Neuronal stem cell (in vitro differentiated cells): ENCODE data around the gene EPAS1. TPM values are rescaled to one million over a fixed set of nuclear protein-coding genes. Genes with fewer than 3 reads are reported as not detected.

Experiments
- DNase-seq: peaks from one replicate; pipeline ENCODE4 v3.0.0-alpha.2; 2013; ENCODE audit warnings: low spot score
- H2AFZ ChIP-seq: one replicate; pipeline ENCODE4 v1.6.1; 2013; ENCODE audit warnings: mild to moderate bottlenecking, low read length, inconsistent platforms
- H2AK5ac ChIP-seq: 2 replicates; pipeline ENCODE4 v1.6.1; 2013; ENCODE audit warnings: low read depth, mild to moderate bottlenecking, inconsistent platforms, low read length, moderate library complexity, mixed read lengths
- H2BK120ac ChIP-seq: 2 replicates; pipeline ENCODE4 v1.6.1; 2013; ENCODE audit warnings: low read depth, mild to moderate bottlenecking, inconsistent platforms, low read length, moderate library complexity, mixed read lengths
- H2BK12ac ChIP-seq: one replicate; pipeline ENCODE4 v1.6.1; 2013; ENCODE audit warnings: low read length, inconsistent platforms
- H2BK15ac ChIP-seq: 2 replicates; pipeline ENCODE4 v1.6.1; 2013; ENCODE audit warnings: mild to moderate bottlenecking, low read length, inconsistent platforms, mixed read lengths
- H2BK5ac ChIP-seq: one replicate; pipeline ENCODE4 v1.6.1; 2013; ENCODE audit warnings: inconsistent platforms, mild to moderate bottlenecking, low read length, moderate library complexity
- H3K14ac ChIP-seq: one replicate; pipeline ENCODE4 v1.6.1; 2013; ENCODE audit warnings: low read length, inconsistent platforms
- H3K18ac ChIP-seq: 2 replicates; pipeline ENCODE4 v1.6.1; 2013; ENCODE audit warnings: low read length, inconsistent platforms
- H3K23ac ChIP-seq: 2 replicates; pipeline ENCODE4 v1.6.1; 2013; ENCODE audit warnings: low read depth, mild to moderate bottlenecking, mixed read lengths, low read length, inconsistent platforms; ENCODE audit not compliant: poor library complexity
- H3K27ac ChIP-seq: replicated peaks from 3 replicates; pipeline ENCODE4 v1.5.1; 2013; ENCODE audit warnings: low read length, inconsistent platforms
- H3K27me3 ChIP-seq, 3 experiments: 2 replicates each; pipeline ENCODE4 v1.6.1; 2013; ENCODE audit warnings: low read length in 3 of 3, mild to moderate bottlenecking in 2 of 3, inconsistent platforms in 1 of 3, low read depth in 1 of 3, mixed read lengths in 1 of 3, moderate library complexity in 1 of 3; ENCODE audit not compliant: control insufficient read depth in 3 of 3, insufficient read depth in 3 of 3
- H3K36me3 ChIP-seq, 2 donors: replicated peaks in 1 of 2; 2 replicates each; pipeline ENCODE4 v1.6.1; 2013; ENCODE audit warnings: low read length in 2 of 2; ENCODE audit not compliant: control insufficient read depth in 2 of 2, insufficient read depth in 2 of 2
- H3K4ac ChIP-seq: 2 replicates; pipeline ENCODE4 v1.6.1; 2013; ENCODE audit warnings: inconsistent platforms, mild to moderate bottlenecking, low read length, moderate library complexity
- H3K4me1 ChIP-seq, 2 donors: 1 replicate in 1 of 2; 2 replicates in 1 of 2; pipeline ENCODE4 v1.6.1; 2013; ENCODE audit warnings: low read length in 2 of 2, low read depth in 1 of 2; ENCODE audit not compliant: control insufficient read depth in 2 of 2, insufficient read depth in 1 of 2
- H3K4me2 ChIP-seq: one replicate; pipeline ENCODE4 v1.6.1; 2013; ENCODE audit warnings: mild to moderate bottlenecking, low read length, inconsistent platforms; ENCODE audit not compliant: insufficient read depth, poor library complexity, severe bottlenecking
- H3K4me3 ChIP-seq, 2 donors: 2 replicates each; pipeline ENCODE4 v1.5.1; 2013; ENCODE audit warnings: low read length in 2 of 2, mild to moderate bottlenecking in 2 of 2, inconsistent platforms in 1 of 2, moderate library complexity in 1 of 2
- H3K79me1 ChIP-seq: one replicate; pipeline ENCODE4 v1.6.1; 2013; ENCODE audit warnings: low read depth, mild to moderate bottlenecking, inconsistent platforms, low read length, moderate library complexity
- H3K9ac ChIP-seq: one replicate; pipeline ENCODE4 v1.6.1; 2013; ENCODE audit warnings: mild to moderate bottlenecking, low read depth, low read length, inconsistent platforms; ENCODE audit not compliant: poor library complexity
- H3K9me3 ChIP-seq, 2 donors: replicated peaks in 1 of 2; 2 replicates each; pipeline versions ENCODE3 to v1.6.1; 2013; ENCODE audit warnings: low read length in 2 of 2, mild to moderate bottlenecking in 2 of 2, inconsistent platforms in 1 of 2, low read depth in 1 of 2, mixed read lengths in 1 of 2, moderate library complexity in 1 of 2; ENCODE audit not compliant: control insufficient read depth in 2 of 2, insufficient read depth in 1 of 2
- H4K8ac ChIP-seq: one replicate; pipeline ENCODE4 v1.6.1; 2013; ENCODE audit warnings: low read depth, mild to moderate bottlenecking, inconsistent platforms, low read length, moderate library complexity
- H4K91ac ChIP-seq: one replicate; pipeline ENCODE4 v1.6.1; 2013; ENCODE audit warnings: low read length, low read depth, mild to moderate bottlenecking, inconsistent platforms; ENCODE audit not compliant: poor library complexity
- WGBS, 2 donors: extraction: QIAGEN DNeasy Blood & Tissue Kit; methylation state at CpG; one replicate each; pipeline ENCODE4 v1.1.7; 2013; ENCODE audit warnings: missing lambda C conversion rate in 2 of 2, mixed read lengths in 1 of 2; ENCODE audit not compliant: insufficient read length in 2 of 2, insufficient replicate concordance in 1 of 2; ENCODE audit errors: extremely low coverage in 2 of 2; 5-methylcytosine and 5-hydroxymethylcytosine counted together
- polyA plus RNA-seq, 2 experiments: library from polyadenylated mRNA; stranded (reverse); fragments of 200-250 nt; gene quantifications; one replicate each; pipeline ENCODE4 v1.2.3, GENCODE V29; 2013

EPAS1 gene
- 0.24 TPM for polyA plus RNA-seq (2013, experiment 1 of 2)
- 0.19 TPM for polyA plus RNA-seq (2013, experiment 2 of 2)

GRCh38 chr2:46296840-46297545 lies at the start of gene EPAS1:
Gene EPAS1 (plus strand): TSS chr2:46297407. CDS start chr2:46297912, 505 bp downstream.
- no peaks in the 10 kb centered on the region for H3K36me3 ChIP-seq
- no peaks in the 10 kb centered on the region for H3K9me3 ChIP-seq
- H4K91ac ChIP-seq, result no peak within 1 kb of the TSS

GRCh38 chr2:46248171-46248570 lies 49.0 kb upstream of the EPAS1 start:
- Histone ChIP-seq H2BK12ac (no peak overlapping the region), H3K18ac (no peak overlapping the region), H3K27me3 (peaks cover 0 to 10% (median 0%) of the 10 kb centered on the region in 3 experiments), H2BK15ac (no peak overlapping the region), H3K4me2 (no peak overlapping the region), H2AFZ (no peak overlapping the region), H4K91ac (no peak overlapping the region), H3K27ac (no peak overlapping the region), H3K4ac (no peak overlapping the region), H2BK120ac (no peak overlapping the region), H3K79me1 (no peaks in the 10 kb centered on the region), H4K8ac (no peak overlapping the region), H3K4me3 (no peak overlapping the region), H3K9ac (no peak overlapping the region), H2BK5ac (no peak overlapping the region), H3K4me1 (no peaks in the 10 kb centered on the region), H3K9me3 (no peaks in the 10 kb centered on the region), H3K36me3 (no peaks in the 10 kb centered on the region), H3K14ac (no peak overlapping the region), H2AK5ac (no peak overlapping the region), H3K23ac (no peak overlapping the region)
- DNase-seq, result no peak

More at GRCh38 chr2:46296840-46297545, at the start of gene EPAS1:
- Histone ChIP-seq H3K79me1 (no peaks in the 10 kb centered on the region), H3K9ac (peak within 1 kb of the TSS; percentile 44), H3K4me1 (peaks cover 8 to 13% of the 10 kb centered on the region in 2 donors), H2BK5ac (no peak within 1 kb of the TSS), H3K4me3 (peak within 1 kb of the TSS; percentile 50 to 84), H2BK120ac (no peak within 1 kb of the TSS), H3K4ac (no peak within 1 kb of the TSS), H2AFZ (peak within 1 kb of the TSS; percentile 93), H3K27ac (no peak within 1 kb of the TSS), H3K4me2 (peak within 1 kb of the TSS; percentile 99), H3K14ac (peak within 1 kb of the TSS; percentile 43), H4K8ac (no peak within 1 kb of the TSS), H3K18ac (peak within 1 kb of the TSS; percentile 15), H2BK12ac (no peak within 1 kb of the TSS), H2AK5ac (no peak within 1 kb of the TSS), H3K27me3 (peaks cover 21 to 85% (median 55%) of the 10 kb centered on the region in 3 experiments), H2BK15ac (peak within 1 kb of the TSS; percentile 31), H3K23ac (peak within 1 kb of the TSS; percentile 81)
- peak; percentile 81 for DNase-seq
- no CpG with 5 or more reads among the region's 94 CpGs for WGBS, 2 donors

DNA sequence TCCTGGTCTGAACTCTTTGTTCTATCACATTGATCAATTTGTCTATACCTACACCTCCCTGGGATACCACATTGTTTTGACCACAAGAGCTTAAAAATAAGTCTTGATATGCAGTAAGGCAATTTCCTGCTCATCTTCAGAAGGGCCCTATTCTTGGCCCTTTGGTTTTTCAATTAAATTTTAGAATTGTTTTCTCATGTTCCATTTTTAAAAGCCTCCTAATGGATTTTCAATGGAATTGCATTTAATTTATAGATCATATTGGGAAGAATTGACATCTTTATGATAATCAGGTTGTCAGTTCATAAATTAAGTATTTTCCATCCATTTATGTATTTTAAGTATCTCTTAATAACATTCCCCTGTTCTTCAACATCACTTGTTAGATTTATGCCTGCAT lies 47.6 kb upstream of the EPAS1 start:
- no peak for DNase-seq
- Histone ChIP-seq H2AK5ac (no peak overlapping the region), H3K4me3 (no peak overlapping the region), H3K9me3 (no peaks in the 10 kb centered on the region), H3K79me1 (no peaks in the 10 kb centered on the region), H2BK12ac (no peak overlapping the region), H3K9ac (no peak overlapping the region), H2BK5ac (no peak overlapping the region), H3K23ac (no peak overlapping the region), H3K4ac (no peak overlapping the region), H3K18ac (no peak overlapping the region), H2BK120ac (no peak overlapping the region), H2BK15ac (no peak overlapping the region), H3K36me3 (no peaks in the 10 kb centered on the region), H4K91ac (no peak overlapping the region), H2AFZ (no peak overlapping the region), H4K8ac (no peak overlapping the region), H3K27ac (no peak overlapping the region), H3K14ac (no peak overlapping the region), H3K4me1 (no peaks in the 10 kb centered on the region), H3K4me2 (no peak overlapping the region), H3K27me3 (peaks cover 0 to 12% (median 0%) of the 10 kb centered on the region in 3 experiments)

DNA sequence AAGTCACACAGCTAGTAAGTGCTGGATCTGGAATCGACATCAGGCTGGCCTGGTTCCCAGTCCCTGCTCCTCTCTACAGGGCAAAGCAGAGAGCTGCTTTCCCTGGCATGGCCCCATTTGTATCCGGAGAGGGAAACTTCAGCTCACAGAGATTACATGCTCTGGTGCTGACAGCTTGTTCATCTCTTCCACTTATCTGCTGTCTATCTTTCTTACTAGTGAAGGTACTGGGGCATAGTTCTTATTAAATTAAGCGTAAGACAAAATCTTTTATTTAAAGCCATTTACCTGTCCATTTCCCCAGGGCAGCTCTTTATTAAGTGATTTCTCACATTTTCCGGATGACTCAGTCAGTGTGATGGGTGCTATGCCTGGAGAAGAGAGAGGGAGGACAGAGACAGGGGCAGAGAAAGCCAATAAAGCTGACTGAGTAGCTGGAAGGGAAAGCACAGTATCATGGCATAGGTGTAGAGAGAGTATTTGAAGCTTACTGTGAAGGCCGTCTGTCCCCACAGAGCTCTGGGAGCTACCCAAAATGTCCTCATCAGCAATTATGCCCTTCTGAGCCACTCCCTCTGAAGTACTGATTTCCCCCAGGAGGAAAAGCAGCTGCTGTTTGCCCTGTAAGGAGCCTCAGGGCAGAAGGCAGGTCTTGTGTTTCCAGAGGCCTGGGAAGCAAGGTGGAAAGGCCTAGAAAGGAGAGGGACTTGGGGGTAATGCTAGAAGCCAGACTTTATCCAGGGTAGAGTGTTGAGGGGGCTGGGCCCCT lies 44.1 kb upstream of the EPAS1 start:
- Histone ChIP-seq H3K23ac (no peak overlapping the region), H3K9ac (no peak overlapping the region), H3K4me1 (peaks cover 0 to 6% of the 10 kb centered on the region in 2 donors), H3K18ac (no peak overlapping the region), H3K36me3 (no peaks in the 10 kb centered on the region), H4K8ac (no peak overlapping the region), H3K27ac (no peak overlapping the region), H2AK5ac (no peak overlapping the region), H3K4me3 (no peak overlapping the region), H3K27me3 (peaks cover 0 to 12% (median 0%) of the 10 kb centered on the region in 3 experiments), H3K79me1 (no peaks in the 10 kb centered on the region), H2BK120ac (no peak overlapping the region), H2AFZ (no peak overlapping the region), H3K4me2 (no peak overlapping the region), H2BK5ac (no peak overlapping the region), H3K4ac (no peak overlapping the region), H2BK12ac (no peak overlapping the region), H3K14ac (no peak overlapping the region), H2BK15ac (no peak overlapping the region), H4K91ac (no peak overlapping the region), H3K9me3 (no peaks in the 10 kb centered on the region)
- no CpG with 5 or more reads among the region's 5 CpGs for WGBS, 2 donors
- no peak for DNase-seq
